HG03095 (cell line): ENCODE data around the gene SLC38A9.
A peak's percentile ranks its signal among the peaks of the same experiment; 100 is the strongest.
"Not testable (repeated sequence)": the region's sequence is repeated elsewhere in the genome, so short reads cannot be mapped to it uniquely, and the experiment has no call there.

Experiments
- ATAC-seq: cut with Tn5 transposase; IDR thresholded peaks from one replicate; pipeline ENCODE4 v1.9.1; 2021; ENCODE audit warnings: moderate library complexity; ENCODE audit not compliant: unreplicated experiment

The SLC38A9 gene, protein sequence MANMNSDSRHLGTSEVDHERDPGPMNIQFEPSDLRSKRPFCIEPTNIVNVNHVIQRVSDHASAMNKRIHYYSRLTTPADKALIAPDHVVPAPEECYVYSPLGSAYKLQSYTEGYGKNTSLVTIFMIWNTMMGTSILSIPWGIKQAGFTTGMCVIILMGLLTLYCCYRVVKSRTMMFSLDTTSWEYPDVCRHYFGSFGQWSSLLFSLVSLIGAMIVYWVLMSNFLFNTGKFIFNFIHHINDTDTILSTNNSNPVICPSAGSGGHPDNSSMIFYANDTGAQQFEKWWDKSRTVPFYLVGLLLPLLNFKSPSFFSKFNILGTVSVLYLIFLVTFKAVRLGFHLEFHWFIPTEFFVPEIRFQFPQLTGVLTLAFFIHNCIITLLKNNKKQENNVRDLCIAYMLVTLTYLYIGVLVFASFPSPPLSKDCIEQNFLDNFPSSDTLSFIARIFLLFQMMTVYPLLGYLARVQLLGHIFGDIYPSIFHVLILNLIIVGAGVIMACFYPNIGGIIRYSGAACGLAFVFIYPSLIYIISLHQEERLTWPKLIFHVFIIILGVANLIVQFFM

DNA sequence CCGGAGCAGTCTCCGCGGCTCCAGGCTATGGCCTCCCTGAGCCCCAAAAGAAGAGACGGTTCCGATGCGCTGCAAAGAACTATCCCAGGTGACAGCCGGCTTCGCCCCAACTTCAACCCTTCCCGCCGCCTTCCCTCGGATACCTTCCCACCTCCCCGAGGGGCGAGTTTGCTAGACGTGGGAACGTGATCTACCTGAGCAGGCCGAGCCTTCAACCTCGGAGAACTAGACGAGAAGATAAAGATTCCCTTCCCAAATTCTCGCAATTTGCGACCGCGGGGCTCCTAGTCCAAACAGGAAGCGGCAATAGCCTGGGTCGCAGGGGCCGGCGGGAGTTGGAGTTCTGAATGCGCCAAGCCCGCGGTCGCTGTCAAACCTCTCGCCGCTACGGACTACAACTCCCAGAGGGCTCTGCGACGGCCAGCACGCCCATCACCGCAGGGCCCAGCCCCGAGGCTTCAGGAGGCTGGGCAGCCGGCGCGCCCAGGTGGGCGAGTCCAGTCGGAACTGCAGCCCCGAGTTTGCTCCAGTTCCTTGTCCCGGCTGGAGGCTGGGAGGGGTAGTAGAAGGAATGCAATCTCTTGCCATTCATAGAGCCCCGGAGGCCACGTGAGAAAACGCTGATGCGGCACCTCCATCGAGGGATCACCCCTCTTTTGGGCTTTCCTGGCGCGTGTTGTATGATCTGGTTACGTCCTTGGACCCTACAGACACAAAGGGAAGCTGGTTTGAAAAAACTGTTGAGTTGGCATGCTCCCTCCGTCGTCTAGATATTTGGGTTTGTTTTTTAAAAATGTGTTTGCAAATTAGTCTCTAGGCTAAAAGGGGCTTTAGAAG is at the start of gene SLC38A9:
Gene SLC38A9 (minus strand): TSS at position 302 of the 837 bp plus-strand sequence. CDS start 14,366 bp downstream, outside the sequence.
- peak; percentile 100 for ATAC-seq

DNA sequence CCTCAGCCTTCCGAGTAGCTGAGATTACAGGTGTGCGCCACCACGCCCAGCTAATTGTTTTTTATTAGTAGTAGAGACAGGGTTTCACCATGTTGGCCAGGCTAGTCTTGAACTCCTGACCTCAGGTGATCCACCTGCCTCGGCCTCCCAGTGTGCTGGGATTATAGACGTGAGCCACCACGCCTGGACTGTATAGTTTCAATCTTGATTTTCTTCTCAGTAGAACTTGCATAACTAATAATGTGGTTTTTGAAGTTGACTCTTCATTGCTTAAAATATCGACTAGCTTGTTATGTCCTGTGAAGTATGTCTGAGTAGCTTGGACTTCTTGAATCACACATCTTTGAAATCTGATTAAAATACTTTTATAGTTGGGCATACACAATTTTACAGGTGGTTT is 49.6 kb upstream of the SLC38A9 start:
- not testable (repeated sequence) for ATAC-seq

DNA sequence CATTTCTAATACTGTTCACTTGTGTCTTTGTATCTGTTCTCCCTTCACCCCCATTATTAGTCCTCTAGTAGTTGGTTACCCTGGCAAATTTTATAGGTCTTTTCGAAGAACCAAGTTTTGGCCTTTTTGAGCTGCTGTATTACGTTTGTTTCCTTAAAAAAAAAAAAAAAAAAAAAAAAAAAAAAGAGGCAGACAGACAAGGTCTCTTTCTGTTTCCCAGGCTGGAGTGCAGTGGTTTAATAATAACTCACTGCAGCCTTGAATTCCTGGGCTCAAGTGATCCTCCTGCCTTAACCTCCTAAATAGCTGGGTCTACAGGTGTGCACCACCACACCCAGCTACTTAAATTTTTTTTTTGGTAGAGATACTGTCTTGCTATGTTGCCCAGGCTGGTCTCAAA is 46.6 kb upstream of the SLC38A9 start:
- no peak for ATAC-seq

DNA sequence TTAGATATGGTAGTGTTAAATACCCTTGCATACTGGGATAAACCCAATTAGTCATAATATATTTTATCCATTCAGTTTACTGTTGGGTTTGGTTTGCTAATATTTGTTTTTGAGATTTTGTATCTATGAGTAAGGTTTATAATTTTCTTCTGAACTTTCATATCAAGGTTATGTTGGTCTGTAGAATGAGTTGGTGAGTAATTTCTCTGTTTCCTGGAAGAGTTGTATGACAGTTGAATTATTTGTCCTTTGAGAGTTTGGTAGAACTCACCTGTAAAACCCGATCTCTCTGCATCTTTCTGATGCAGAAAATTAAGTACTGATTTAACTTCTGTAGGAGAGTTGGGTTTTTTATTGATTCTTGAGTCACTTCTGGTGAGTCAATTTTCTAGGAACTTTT is 46.1 kb upstream of the SLC38A9 start:
- ATAC-seq = no peak

DNA sequence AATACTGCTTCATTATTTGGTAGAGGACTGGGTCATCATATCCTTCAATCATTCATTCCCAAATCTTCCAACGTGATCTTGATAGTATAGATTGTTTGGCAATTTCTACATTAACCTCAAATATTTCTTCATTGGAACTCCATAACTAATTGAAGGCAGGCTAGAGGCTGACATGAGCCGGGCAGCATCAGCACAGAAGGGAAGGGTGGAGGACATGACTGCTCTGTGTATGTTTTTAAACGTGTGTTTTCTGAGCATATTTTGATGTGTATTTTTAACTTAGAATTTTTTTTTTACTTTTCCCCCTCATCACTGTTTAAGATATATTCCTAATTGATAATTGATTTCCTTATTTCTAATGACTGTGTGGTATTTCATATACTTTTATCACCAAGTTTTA is 38.4 kb upstream of the SLC38A9 start:
- ATAC-seq = no peak

DNA sequence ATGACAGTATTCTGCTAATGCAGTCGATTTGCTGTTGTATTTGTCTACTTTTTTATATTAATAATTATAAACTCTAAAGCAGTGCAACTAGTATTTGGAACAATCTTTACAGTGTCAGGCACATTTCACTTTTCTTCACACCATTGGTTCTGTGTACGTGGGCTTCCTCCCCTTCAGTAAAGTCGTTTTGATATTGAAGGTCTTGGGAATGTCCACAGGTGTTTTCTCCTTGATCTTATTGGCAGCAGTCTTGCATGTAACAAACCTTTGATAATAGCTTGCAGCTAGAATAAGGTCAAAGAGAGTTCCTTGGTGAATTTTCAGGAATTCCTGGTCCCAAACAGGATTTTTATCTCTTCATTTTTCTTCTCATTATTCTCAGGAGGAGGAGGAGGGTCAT is 37.9 kb upstream of the SLC38A9 start:
- no peak for ATAC-seq

DNA sequence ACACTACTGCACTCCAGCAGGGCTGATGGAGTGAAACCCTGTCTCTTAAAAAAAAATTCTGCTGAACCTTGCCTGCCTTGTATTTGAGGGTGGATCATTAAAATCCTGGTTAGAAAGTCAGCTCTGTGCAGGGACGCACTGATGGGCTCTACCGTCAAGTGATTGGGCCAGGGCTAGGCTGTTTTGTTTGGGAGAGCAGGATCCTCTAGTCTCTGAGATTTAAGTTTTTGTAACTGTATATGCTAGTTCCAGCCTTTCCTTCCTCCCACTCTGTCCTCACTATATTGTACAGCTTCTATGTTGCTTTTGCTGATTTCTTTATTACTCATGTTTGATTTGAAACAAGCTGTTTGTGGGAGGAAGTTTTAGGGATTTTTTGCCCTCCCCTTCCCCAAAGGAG is 37.3 kb upstream of the SLC38A9 start:
- no peak for ATAC-seq

DNA sequence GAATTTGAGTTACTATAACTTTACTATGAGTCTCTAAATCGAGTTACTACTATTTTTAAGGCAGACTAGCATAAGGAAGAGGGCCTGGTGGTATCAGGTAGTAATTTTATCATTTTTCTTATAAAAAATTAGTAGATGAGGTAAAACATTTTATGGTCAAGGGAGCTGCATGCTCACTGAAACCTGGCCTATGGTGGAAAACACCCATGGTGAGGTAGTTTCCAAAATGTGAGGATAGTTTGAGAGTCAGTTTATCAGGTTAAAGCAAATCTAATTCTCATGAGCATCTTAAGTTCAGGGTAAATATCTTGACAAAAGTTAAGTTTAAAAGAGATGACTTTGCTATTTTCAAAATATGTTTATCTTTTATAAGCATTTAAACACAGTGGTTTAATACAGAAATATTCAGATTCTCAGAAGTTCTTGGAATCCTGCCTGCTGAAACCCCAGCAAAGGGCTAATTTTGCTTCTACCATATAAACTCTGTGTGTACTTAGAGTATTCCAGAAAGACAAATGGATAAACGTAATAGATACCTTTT is 35.7 kb upstream of the SLC38A9 start:
- ATAC-seq = no peak

DNA sequence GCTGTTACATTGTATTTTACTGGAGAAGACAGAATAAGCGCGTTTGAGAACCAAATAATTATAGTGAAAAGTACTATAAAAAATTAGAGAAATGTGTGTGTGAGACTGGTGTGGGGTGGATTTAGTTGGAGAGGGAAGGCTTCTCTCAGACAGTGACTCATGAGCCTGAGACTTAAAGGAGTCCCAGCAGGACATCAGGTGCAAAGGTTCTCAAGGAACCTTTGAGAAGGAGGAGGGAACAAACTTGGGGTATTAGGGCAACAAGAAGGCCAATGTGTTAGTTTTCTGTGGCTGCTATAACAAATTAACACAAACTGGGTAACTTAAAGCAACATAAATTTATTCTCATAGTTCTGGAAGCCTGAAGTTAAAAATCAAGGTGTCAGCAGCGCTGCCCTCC is 30.7 kb upstream of the SLC38A9 start:
- ATAC-seq = no peak

DNA sequence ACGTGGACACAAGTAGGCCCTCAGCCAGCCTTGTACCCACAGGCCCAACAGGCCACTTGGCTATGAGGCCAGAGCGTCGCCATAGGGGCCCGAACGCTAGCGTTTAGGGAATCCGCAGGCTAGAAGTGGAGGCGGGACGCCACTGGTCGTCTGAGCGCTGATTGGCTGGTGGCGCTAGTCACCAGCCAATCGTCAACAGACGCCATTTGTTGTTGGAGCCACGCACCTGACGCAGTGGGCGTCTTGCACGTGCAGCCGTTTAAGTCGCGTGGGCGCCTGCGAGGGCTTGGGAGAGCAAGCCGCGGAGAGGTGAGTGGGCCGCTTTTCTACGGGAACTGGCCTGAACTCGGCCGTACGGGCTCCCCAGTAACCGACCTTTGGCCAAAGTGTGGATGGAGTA is 25.7 kb upstream of the SLC38A9 start, which contains the start of gene DDX4:
Gene DDX4 (plus strand): TSS at position 269 of the 400 bp plus-strand sequence. CDS start 903 bp downstream, outside the sequence.
- ATAC-seq = no peak

DNA sequence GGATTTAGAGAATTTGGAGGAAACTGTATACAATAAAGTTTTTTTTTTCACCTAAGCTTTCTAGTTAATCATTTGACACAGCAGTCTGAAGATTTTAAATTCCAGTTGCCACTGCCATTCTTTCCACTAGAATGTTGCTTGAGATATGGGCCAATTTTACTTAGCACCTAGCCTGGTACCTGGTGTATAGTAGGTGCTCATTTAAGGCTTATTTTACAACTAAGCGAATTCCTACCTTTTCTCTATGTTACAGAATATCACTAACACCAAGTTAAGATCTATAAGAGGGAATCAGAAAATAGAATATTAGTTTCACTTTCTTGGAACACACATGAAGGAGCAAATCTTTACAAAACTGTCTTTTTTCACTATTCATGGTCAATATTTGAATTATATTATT is 22.5 kb upstream of the SLC38A9 start:
- no peak for ATAC-seq

DNA sequence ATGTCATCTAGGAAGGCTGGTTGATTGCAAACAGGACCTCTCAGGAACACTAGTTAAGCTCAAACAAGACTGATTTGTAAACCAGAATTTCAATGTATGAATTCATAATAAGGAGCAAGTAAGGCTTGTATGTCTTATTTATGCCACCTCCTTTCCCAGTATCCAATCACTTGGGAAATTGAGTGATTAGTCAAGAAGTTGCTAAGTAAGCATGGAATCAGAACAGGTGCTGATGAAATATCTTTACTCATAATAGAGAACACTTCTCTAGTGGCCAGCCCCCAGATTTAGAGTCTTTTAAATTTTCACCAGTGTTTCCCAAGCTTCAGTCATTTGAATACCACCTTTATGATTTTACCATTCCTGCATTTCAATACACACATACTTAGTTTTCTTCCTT is 20.5 kb upstream of the SLC38A9 start:
- no peak for ATAC-seq

DNA sequence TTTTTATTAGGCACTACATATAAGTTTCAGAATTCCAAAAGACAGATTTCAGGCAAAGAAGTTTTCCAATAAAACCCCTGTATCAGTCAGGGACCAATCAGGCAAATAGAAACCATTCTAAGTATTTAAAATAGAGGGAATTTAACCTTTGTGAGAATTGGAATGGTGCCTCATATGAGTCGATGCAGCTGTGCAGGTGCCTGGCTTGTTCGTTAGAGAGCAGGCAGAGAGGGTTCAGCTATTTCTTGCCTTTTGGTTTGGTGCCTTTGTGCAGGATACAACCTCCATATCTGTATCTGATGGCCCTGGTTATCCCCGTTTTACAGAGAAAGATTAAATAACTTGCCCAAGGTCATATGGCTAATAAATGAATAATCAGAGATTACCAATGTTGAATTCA is 19.7 kb upstream of the SLC38A9 start:
- ATAC-seq = no peak

DNA sequence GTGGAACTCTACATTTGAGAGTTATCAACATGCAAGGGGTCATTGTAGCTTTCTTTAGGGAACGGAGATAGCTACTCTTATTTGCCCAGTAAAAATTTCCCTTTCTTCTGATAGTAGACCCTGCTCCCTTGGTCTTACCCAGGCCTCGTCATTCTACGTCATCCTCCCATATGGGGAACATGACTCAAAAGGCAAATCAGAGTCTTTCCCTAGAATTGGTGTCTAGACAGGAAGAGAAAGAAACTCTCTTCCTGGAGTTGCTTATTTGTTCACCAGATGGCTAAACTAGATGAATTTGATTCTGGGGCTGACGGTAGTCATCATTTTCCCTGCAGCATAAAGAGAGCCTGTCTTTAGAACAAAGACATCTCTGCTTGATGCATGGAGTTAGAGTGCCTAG is 12.2 kb upstream of the SLC38A9 start:
- ATAC-seq = no peak

DNA sequence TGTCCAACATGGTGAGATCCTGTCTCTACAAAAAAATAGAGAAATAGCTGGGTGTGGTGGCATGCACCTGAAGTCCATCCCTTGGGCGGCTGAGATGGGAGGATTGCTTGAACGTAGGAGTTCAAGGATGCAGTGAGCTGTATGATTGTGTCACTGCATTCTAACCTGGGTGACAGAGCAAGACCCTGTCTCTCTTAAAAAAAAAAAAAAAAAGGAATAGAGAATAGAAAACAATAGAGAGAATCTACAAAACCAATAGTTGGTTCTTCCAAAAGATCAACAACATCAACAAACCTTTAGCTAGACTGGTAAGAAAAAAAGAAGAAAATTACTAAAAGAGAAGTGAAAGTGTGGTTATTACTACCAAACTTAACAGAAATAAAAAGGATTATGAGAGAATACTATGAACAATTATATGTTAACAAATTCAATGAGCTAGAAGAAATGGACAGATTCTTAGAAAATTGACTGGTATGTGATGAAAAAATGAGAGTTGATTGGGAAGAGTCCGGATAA is 8.1 kb upstream of the SLC38A9 start:
- ATAC-seq = no peak

DNA sequence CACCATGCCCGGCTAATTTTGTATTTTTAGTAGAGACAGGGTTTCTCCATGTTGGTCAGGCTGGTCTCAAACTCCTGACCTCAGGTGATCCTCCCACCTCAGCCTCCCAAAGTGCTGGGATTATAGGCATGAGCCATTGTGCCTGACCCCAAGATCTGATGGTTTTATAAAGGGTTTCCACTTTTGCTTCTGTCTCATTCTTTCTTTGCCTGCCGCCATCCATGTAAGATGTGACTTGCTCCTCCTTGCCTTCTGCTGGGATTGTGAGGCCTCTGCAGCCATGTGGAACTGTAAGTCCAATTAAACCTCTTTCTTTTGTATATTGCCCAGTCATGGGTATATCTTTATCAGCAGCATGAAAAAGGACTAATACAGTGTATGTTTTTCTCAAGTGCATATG is 6.9 kb upstream of the SLC38A9 start:
- ATAC-seq = not testable (repeated sequence)

DNA sequence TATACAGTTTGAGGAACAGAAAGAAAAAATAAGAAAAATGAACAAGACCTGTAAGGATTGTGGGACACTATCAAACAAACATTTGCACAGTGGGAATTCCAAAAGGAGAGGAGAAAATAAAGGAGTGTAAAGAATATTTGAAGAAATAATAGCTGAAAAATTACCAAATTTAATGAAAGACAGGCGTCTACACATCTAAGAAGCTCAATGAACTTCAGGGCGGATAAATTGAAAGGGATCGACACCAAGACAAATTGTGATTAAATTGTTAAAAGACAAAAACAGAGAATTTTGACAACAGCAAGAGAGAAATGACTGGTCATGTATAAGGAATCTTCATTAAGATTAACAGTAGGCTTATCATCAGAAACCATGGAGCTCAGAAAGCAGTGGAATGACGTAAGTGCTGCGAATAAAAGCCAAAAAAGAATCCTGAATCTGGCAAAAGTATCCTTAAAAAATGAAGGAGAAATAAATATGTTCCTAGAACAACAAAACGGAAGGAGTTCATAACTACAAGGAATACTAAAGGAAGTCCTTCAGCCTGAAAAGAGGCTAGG is 3.5 kb upstream of the SLC38A9 start:
- no peak for ATAC-seq

DNA sequence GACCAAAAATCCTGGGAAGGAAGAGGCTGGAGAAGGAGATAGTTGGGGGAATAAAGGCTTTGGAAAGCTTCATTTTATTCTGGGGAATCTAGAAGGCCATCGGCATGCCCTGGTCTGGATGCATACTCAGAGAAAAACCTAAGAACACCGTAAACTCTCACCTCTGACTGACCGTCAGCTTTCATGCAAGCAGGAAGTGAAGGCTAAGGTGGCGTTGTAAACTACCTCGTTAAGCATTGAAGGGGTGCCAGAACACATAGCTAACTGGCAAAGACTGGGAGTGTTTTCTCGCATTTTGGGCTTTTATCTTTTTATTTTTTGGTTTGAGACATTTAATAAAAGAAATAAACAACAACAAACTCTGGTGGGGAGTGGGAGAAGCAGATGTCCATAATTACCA is 2.6 kb upstream of the SLC38A9 start:
- no peak for ATAC-seq

DNA sequence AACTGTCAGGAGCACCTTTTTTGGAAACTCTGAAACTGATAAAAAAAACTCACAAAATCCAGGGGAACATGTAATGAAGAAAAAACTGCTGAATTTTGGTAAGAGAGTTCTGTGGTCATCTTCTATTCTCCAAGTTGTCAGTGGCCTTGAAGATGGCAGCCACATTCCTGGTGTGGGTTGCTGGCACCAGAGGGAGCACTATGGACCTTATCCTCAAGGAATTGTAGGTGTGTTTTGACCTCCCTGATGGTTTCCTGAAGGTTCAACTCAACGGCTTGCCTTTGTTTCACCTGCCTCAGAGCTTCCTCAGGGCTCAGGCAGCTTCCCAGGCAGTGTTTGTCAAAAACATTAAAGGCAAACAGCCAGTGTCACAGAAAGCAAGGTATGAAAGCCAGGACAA is 2.2 kb upstream of the SLC38A9 start:
- ATAC-seq = no peak

DNA sequence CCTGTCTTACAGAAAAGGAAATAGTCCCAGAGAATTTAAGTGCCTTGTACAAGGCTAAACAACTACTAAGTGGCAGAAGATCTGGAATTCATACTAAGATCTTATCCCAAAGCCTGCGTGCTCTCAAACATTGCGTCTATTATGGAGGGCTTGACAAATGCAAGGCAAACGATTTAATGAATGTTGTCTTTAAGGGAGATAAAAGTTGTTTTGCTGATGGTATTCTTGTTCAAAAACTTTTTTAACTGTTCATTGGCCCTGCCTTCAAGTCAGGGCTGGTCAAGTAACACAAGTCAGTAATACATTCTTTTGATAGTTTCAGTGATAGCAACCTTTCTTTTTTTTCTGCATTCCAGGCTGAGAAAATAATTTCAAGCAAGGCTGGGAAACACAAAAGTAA is 1.7 kb upstream of the SLC38A9 start:
- ATAC-seq = no peak

DNA sequence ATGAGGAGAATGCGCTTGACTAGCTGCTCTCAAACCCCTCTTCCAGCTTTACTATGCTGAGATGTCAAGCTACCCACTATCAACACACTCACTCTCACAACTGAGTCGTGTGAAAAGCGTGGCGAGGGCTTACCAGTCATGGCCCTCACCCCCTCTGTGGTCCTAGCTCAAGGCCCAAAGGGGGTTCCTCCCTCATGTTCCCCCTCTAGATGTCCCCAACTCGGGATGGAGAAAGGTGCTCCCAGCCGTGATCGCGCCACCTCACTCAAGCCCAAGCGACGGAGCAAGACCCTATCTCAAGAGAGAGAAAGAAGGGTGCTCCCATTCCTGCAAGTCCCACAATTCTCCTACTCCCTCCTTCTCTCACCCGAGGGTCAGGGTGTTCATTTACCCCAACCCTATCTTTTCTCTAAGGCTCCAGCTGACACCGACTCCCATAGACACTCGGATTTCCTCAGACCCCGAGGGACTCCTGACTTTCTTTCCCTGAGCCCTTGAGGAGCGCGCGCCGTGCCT is 559 bp downstream of the SLC38A9 start:
- ATAC-seq = no peak
